Duodenal mucosa (tissue), 2 donors: ENCODE data around the gene TAS2R10.

Experiments
- H3K27ac ChIP-seq: one replicate; pipeline ENCODE4 v1.7.0; 2013; ENCODE audit warnings: low read depth, low read length
- H3K27me3 ChIP-seq, 2 donors: one replicate each; pipeline ENCODE4 v1.7.0; 2013; ENCODE audit warnings: low read length in 2 of 2, control low read depth in 1 of 2; ENCODE audit not compliant: insufficient read depth in 2 of 2, control insufficient read depth in 1 of 2
- H3K36me3 ChIP-seq, 2 donors: one replicate each; pipeline ENCODE4 v1.7.0; 2013; ENCODE audit warnings: low read length in 2 of 2, control low read depth in 1 of 2; ENCODE audit not compliant: insufficient read depth in 2 of 2, control insufficient read depth in 1 of 2
- H3K4me1 ChIP-seq, 2 donors: one replicate each; pipeline ENCODE4 v1.7.0; 2013; ENCODE audit warnings: low read length in 2 of 2, control low read depth in 1 of 2; ENCODE audit not compliant: insufficient read depth in 2 of 2, control insufficient read depth in 1 of 2
- H3K4me3 ChIP-seq, 2 donors: one replicate each; pipeline ENCODE4 v1.7.0; 2013; ENCODE audit warnings: low read length in 2 of 2, low read depth in 1 of 2
- H3K9ac ChIP-seq, 2 donors: one replicate each; pipeline ENCODE4 v1.7.0; 2013; ENCODE audit warnings: low read length in 2 of 2, low read depth in 1 of 2
- H3K9me3 ChIP-seq, 2 donors: one replicate each; pipeline ENCODE4 v1.7.0; 2013; ENCODE audit warnings: low read length in 2 of 2, control low read depth in 1 of 2; ENCODE audit not compliant: control insufficient read depth in 1 of 2

Gene TAS2R10, protein sequence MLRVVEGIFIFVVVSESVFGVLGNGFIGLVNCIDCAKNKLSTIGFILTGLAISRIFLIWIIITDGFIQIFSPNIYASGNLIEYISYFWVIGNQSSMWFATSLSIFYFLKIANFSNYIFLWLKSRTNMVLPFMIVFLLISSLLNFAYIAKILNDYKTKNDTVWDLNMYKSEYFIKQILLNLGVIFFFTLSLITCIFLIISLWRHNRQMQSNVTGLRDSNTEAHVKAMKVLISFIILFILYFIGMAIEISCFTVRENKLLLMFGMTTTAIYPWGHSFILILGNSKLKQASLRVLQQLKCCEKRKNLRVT

DNA sequence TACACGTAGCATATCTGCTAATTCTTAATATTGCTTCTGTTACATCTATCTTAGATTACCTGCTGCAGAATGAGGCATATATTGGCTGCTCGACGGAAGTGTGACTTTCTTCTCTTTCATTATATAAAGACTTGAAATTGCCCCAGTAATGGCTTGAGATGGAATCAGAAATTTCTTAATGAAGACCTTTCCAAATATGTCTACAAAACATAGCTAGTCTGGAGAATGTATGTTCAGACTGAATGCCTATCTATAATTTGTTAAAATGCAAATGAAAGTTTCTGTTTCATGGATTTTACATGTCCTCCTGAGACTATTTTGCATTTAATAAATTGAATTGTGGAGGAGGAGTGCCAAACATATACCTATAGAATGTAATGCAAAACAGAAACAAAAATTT lies at the start of gene TAS2R10:
TAS2R10 (minus strand) TSS at position 101 of the 400 bp plus-strand sequence; CDS start at position 12, 89 bp downstream.
- Histone ChIP-seq H3K4me3 (no peak within 1 kb of the TSS), H3K9me3 (no peaks in the 10 kb centered on the region), H3K36me3 (no peaks in the 10 kb centered on the region), H3K27ac (no peak within 1 kb of the TSS), H3K27me3 (no peaks in the 10 kb centered on the region), H3K9ac (no peak within 1 kb of the TSS), H3K4me1 (no peaks in the 10 kb centered on the region)

DNA sequence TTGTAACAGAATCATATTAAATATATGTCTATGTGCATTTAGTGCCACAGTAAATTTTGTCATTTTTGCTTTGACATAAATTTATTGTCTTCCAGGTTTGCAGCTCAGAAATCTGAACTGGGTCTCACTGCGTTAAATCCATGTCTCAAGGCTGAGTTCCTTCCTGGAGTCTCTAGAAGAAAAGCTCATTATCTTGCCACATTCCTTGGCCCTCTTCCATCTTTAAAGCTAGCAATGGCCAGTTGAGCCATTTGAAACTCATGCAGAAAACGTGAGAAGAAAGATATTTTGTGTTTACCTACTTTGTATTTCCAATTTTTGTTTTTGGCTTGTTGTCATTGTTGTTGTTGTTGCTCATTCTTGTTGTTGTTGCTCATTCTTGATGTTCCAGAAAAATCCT lies 47.2 kb upstream of the TAS2R10 start:
- Histone ChIP-seq H3K4me1 (no peaks in the 10 kb centered on the region), H3K36me3 (peaks cover 0 to 10% of the 10 kb centered on the region in 2 donors), H3K4me3 (no peak overlapping the region), H3K27me3 (no peaks in the 10 kb centered on the region), H3K27ac (no peak overlapping the region), H3K9ac (no peak overlapping the region), H3K9me3 (no peaks in the 10 kb centered on the region)

- H3K9me3 ChIP-seq = peaks cover 0 to 4% of the 10 kb centered on the region in 2 donors
Observed at GRCh38 chr12:10867381-10867780, 41.2 kb upstream of the TAS2R10 start.

GRCh38 chr12:10863512-10864218 lies 37.5 kb upstream of the TAS2R10 start:
- Histone ChIP-seq H3K9me3 (peaks cover 3 to 5% of the 10 kb centered on the region in 2 donors), H3K4me1 (no peaks in the 10 kb centered on the region), H3K27ac (no peak overlapping the region), H3K4me3 (no peak overlapping the region), H3K36me3 (peaks cover 0 to 2% of the 10 kb centered on the region in 2 donors), H3K27me3 (no peaks in the 10 kb centered on the region), H3K9ac (no peak overlapping the region)

More at GRCh38 chr12:10867381-10867780, 41.2 kb upstream of the TAS2R10 start:
- H3K4me3 ChIP-seq = no peak overlapping the region
- no peaks in the 10 kb centered on the region for H3K27me3 ChIP-seq
- no peaks in the 10 kb centered on the region for H3K36me3 ChIP-seq
- H3K4me1 ChIP-seq = no peaks in the 10 kb centered on the region
- H3K9ac ChIP-seq = no peak overlapping the region
- H3K27ac ChIP-seq = no peak overlapping the region

DNA sequence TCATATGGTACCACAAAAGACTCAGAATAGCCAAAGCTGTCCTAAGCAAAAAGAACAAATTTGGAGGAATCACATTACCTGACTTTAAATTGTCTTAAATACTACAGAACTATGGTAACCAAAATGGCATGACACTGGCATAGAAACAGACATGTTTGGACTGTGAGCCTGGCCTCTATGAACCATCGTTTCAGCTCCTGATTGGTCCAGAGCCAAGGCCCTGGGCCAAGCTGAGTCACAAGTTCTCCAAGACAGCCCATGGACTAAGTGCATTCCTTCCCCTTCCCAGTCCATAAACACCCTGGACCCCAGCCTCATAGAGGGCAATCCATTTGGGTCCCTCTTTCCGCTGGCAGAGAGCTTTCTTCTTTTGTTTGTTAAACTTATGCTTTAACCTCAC lies 35.2 kb upstream of the TAS2R10 start:
- no peaks in the 10 kb centered on the region for H3K4me1 ChIP-seq
- no peak overlapping the region for H3K4me3 ChIP-seq
- no peak overlapping the region for H3K9ac ChIP-seq
- peaks cover 6 to 11% of the 10 kb centered on the region in 2 donors for H3K9me3 ChIP-seq
- H3K27me3 ChIP-seq = no peaks in the 10 kb centered on the region
- H3K27ac ChIP-seq = no peak overlapping the region
- peaks cover 0 to 6% of the 10 kb centered on the region in 2 donors for H3K36me3 ChIP-seq

- H3K36me3 ChIP-seq = peaks cover 0 to 11% of the 10 kb centered on the region in 2 donors
- H3K27me3 ChIP-seq = no peaks in the 10 kb centered on the region
- H3K27ac ChIP-seq = no peak overlapping the region
- H3K4me3 ChIP-seq = no peak overlapping the region
- H3K9ac ChIP-seq = no peak overlapping the region
- no peaks in the 10 kb centered on the region for H3K4me1 ChIP-seq
- peaks cover 8 to 16% of the 10 kb centered on the region in 2 donors for H3K9me3 ChIP-seq
Observed at GRCh38 chr12:10855807-10856206, 29.6 kb upstream of the TAS2R10 start.

GRCh38 chr12:10853776-10854175 lies 27.6 kb upstream of the TAS2R10 start:
- H3K4me1 ChIP-seq = no peaks in the 10 kb centered on the region
- H3K27me3 ChIP-seq = no peaks in the 10 kb centered on the region
- H3K4me3 ChIP-seq = no peak overlapping the region
- H3K9ac ChIP-seq = no peak overlapping the region
- H3K9me3 ChIP-seq = peaks cover 8 to 16% of the 10 kb centered on the region in 2 donors
- H3K36me3 ChIP-seq = peaks cover 0 to 9% of the 10 kb centered on the region in 2 donors
- H3K27ac ChIP-seq = no peak overlapping the region

DNA sequence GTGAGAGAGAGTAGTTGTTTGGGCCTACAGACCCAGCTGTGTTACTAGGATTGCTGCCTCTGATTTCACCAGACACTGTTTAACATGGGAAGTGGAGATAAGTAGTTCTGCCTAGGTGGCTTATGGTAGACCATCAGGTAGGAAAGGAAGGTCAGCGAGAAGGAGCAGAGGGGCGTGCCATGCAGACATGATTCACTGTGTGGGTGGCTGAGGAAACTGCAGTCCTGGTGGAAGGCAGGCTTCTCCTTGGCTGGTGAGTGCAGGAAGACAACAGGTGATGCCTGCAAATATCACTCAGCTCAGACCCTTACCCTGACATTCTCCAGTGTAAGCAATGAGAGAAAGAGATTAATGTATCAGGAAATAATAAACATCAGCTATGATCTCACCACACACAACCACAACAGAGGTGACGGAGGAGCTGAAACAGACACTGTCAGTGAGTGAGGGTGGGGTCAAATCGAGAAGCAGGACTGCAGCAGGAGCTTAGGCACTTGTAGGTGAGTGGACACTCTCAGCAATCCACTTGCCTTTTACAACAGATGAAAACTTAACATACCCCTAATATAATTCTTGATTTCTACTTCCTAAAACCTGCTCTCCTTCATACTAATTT lies 25.2 kb upstream of the TAS2R10 start:
- Histone ChIP-seq H3K27ac (no peak overlapping the region), H3K9me3 (peaks cover 7 to 8% of the 10 kb centered on the region in 2 donors), H3K4me1 (no peaks in the 10 kb centered on the region), H3K36me3 (peaks cover 0 to 4% of the 10 kb centered on the region in 2 donors), H3K9ac (no peak overlapping the region), H3K27me3 (no peaks in the 10 kb centered on the region), H3K4me3 (no peak overlapping the region)

- Histone ChIP-seq H3K27ac (no peak within 1 kb of the TSS), H3K4me3 (no peak within 1 kb of the TSS), H3K4me1 (no peaks in the 10 kb centered on the region), H3K27me3 (no peaks in the 10 kb centered on the region), H3K36me3 (peaks cover 0 to 4% of the 10 kb centered on the region in 2 donors), H3K9me3 (no peaks in the 10 kb centered on the region), H3K9ac (no peak within 1 kb of the TSS)
Observed at GRCh38 chr12:10849425-10849878, 23.3 kb upstream of the TAS2R10 start, which contains the start of gene PRR4. Gene PRR4, minus strand, starts transcription at chr12:10849475. Its CDS starts 38 bp downstream, at chr12:10849437.

DNA sequence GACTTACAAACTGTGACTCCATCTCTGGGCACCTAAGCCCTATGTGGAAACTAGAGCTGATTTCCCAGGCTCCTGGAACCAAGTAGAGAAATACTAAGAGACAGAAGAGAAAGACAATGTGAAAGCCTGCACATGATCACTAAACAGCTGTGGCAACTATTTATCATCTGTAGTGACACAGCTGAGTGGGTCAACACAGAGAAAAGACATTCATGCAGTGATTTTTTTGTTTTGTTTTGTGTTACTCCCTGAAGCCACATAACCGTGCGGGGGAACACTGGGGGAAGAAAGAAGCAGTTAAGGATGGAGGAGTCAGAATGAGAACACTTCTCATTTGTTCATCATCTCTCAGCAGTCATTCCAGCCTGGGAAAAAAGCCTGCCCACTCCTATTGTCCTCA lies 21.6 kb upstream of the TAS2R10 start:
- Histone ChIP-seq H3K27ac (no peak overlapping the region), H3K27me3 (no peaks in the 10 kb centered on the region), H3K4me1 (no peaks in the 10 kb centered on the region), H3K4me3 (no peak overlapping the region), H3K9me3 (no peaks in the 10 kb centered on the region), H3K36me3 (peaks cover 0 to 4% of the 10 kb centered on the region in 2 donors), H3K9ac (no peak overlapping the region)
